Amygdala (tissue), 56 donors: ENCODE measurements around the gene TPRX1.
A peak's percentile ranks its signal among the peaks of the same experiment; 100 is the strongest.
"Not testable (repeated sequence)": the region's sequence is repeated elsewhere in the genome, so short reads cannot be mapped to it uniquely, and the experiment has no call there.

Experiments used
- DNase-seq, 56 donors: peaks; one replicate each; lab custom pipeline; 2025; lab: John Stamatoyannopoulos, UW

The TPRX1 gene

GRCh38 chr19:47804451-47804850 is at the start of gene TPRX1:
Gene TPRX1 (minus strand): TSS chr19:47804551. CDS start chr19:47804539, 12 bp downstream.
- DNase-seq, result not testable (repeated sequence)

- DNase-seq, result no peak
Observed at GRCh38 chr19:47853003-47853402, 48.7 kb upstream of the TPRX1 start.

- no peak for DNase-seq
Observed at GRCh38 chr19:47848823-47849473, 44.6 kb upstream of the TPRX1 start.

GRCh38 chr19:47848425-47848822 is 44.1 kb upstream of the TPRX1 start:
- DNase-seq, result no peak

- DNase-seq, result no peak
Observed at GRCh38 chr19:47842941-47843340, 38.6 kb upstream of the TPRX1 start.

- DNase-seq, result no peak
Observed at GRCh38 chr19:47839913-47840312, 35.6 kb upstream of the TPRX1 start.

GRCh38 chr19:47839411-47839810 is 35.1 kb upstream of the TPRX1 start:
- no peak for DNase-seq

- no peak for DNase-seq
Observed at GRCh38 chr19:47836038-47836437, 31.7 kb upstream of the TPRX1 start.

GRCh38 chr19:47832723-47833122 is 28.4 kb upstream of the TPRX1 start:
- no peak for DNase-seq

- DNase-seq, result no peak
Observed at GRCh38 chr19:47826800-47827199, 22.4 kb upstream of the TPRX1 start.

GRCh38 chr19:47824396-47824795 is 20.0 kb upstream of the TPRX1 start:
- DNase-seq, result no peak

- DNase-seq, result no peak
Observed at GRCh38 chr19:47821460-47822020, 17.2 kb upstream of the TPRX1 start, which contains the start of gene CRX. Gene CRX (plus strand): TSS chr19:47821937. CDS start chr19:47834444, 12,507 bp downstream.

GRCh38 chr19:47820410-47820809 is 16.1 kb upstream of the TPRX1 start:
- no peak for DNase-seq

GRCh38 chr19:47819858-47820257 is 15.5 kb upstream of the TPRX1 start:
- no peak for DNase-seq

- not testable (repeated sequence) for DNase-seq
Observed at GRCh38 chr19:47818221-47818620, 13.9 kb upstream of the TPRX1 start.

GRCh38 chr19:47816270-47816669 is 11.9 kb upstream of the TPRX1 start:
- not testable (repeated sequence) for DNase-seq

GRCh38 chr19:47813995-47814328 is 9.6 kb upstream of the TPRX1 start:
- no peak for DNase-seq

- DNase-seq, result peak in 36 of 56 donors; percentile 0 to 62 (median 10)
Observed at GRCh38 chr19:47813304-47813994, 9.1 kb upstream of the TPRX1 start.

GRCh38 chr19:47806435-47806834 is 2.1 kb upstream of the TPRX1 start:
- no peak for DNase-seq

GRCh38 chr19:47805313-47805712 is 962 bp upstream of the TPRX1 start:
- DNase-seq, result no peak

- DNase-seq, result not testable (repeated sequence)
Observed at GRCh38 chr19:47803671-47804070, 680 bp downstream of the TPRX1 start.

GRCh38 chr19:47803148-47803547 is 1.2 kb downstream of the TPRX1 start:
- not testable (repeated sequence) for DNase-seq
